ENCODE measurements around the gene NCF4.
A peak's percentile ranks its signal among the peaks of the same experiment; 100 is the strongest.

NCF4 gene

GRCh38 chr22:36838119-36839030 lies 22.4 kb upstream of the NCF4 start:
- DNase-seq, result no peak

GRCh38 chr22:36839356-36840073 lies 21.3 kb upstream of the NCF4 start:
- no peak for DNase-seq

- DNase-seq, result no peak
These were observed 20.7 kb upstream of the NCF4 start for GRCh38 chr22:36840106-36840505.

GRCh38 chr22:36846271-36846670 lies 14.5 kb upstream of the NCF4 start:
- no peak for DNase-seq

- DNase-seq, result no peak
These were observed 13.9 kb upstream of the NCF4 start for GRCh38 chr22:36846949-36847348.

- DNase-seq, result no peak
These were observed 10.8 kb upstream of the NCF4 start for GRCh38 chr22:36850056-36850455.

GRCh38 chr22:36850682-36851081 lies 10.1 kb upstream of the NCF4 start:
- DNase-seq, result no peak

GRCh38 chr22:36852056-36852973 lies 8.5 kb upstream of the NCF4 start:
- no peak for DNase-seq

- DNase-seq, result peak; percentile 88 to 90
These were observed 7.3 kb upstream of the NCF4 start for GRCh38 chr22:36853407-36854099.

- DNase-seq, result no peak
These were observed 5.3 kb upstream of the NCF4 start for GRCh38 chr22:36855478-36855877.

GRCh38 chr22:36856121-36856791 lies 4.5 kb upstream of the NCF4 start:
- DNase-seq, result peak; percentile 88 to 90

- DNase-seq, result no peak
These were observed 4.0 kb upstream of the NCF4 start for GRCh38 chr22:36856792-36857135.

- DNase-seq, result no peak
These were observed 2.6 kb upstream of the NCF4 start for GRCh38 chr22:36858156-36858555.

GRCh38 chr22:36858966-36859365 lies 1.8 kb upstream of the NCF4 start:
- no peak for DNase-seq

GRCh38 chr22:36860017-36860416 lies 789 bp upstream of the NCF4 start:
- DNase-seq, result no peak

GRCh38 chr22:36860438-36860820 lies 377 bp upstream of the NCF4 start:
- no peak for DNase-seq

- DNase-seq, result peak; percentile 7 to 25
These were observed 1.7 kb downstream of the NCF4 start for GRCh38 chr22:36862251-36863242.

- no peak for DNase-seq
These were observed 2.5 kb downstream of the NCF4 start for GRCh38 chr22:36863281-36863680.

GRCh38 chr22:36863979-36864378 lies 3.2 kb downstream of the NCF4 start:
- DNase-seq, result no peak

GRCh38 chr22:36864454-36865215 lies 3.8 kb downstream of the NCF4 start:
- no peak for DNase-seq

Data from CD4-positive, alpha-beta T cell treated with Interleukin-4 for 1 hour (primary cell).